Skeletal muscle tissue (tissue), 4 donors: Measurements from ENCODE around the gene PPFIBP1. TPM values are rescaled to one million over a fixed set of nuclear protein-coding genes. Genes with fewer than 3 reads are reported as not detected.
"Not testable (repeated sequence)": the region's sequence is repeated elsewhere in the genome, so short reads cannot be mapped to it uniquely, and the experiment has no call there.

Source experiments
- H3K27ac ChIP-seq: one replicate; pipeline ENCODE4 v1.7.0; 2013; ENCODE audit warnings: mild to moderate bottlenecking, low read depth, low read length, inconsistent platforms
- H3K27me3 ChIP-seq, 3 donors: one replicate each; pipeline ENCODE4 v1.7.0; 2013; ENCODE audit warnings: low read length in 3 of 3; ENCODE audit not compliant: control insufficient read depth in 3 of 3, insufficient read depth in 3 of 3
- H3K36me3 ChIP-seq, 3 donors: one replicate each; pipeline ENCODE4 v1.7.0; 2013; ENCODE audit warnings: low read length in 3 of 3; ENCODE audit not compliant: control insufficient read depth in 3 of 3, insufficient read depth in 3 of 3
- H3K4me1 ChIP-seq, 3 donors: one replicate each; pipeline ENCODE4 v1.7.0; 2013; ENCODE audit warnings: low read length in 3 of 3, mild to moderate bottlenecking in 3 of 3; ENCODE audit not compliant: control insufficient read depth in 3 of 3, insufficient read depth in 3 of 3
- H3K4me3 ChIP-seq, 3 donors: one replicate each; pipeline ENCODE4 v1.7.0; 2013; ENCODE audit warnings: low read length in 3 of 3
- H3K9ac ChIP-seq, 3 donors: one replicate each; pipeline ENCODE4 v1.7.0; 2013; ENCODE audit warnings: low read length in 3 of 3, mild to moderate bottlenecking in 3 of 3, moderate library complexity in 2 of 3, low read depth in 1 of 3
- H3K9me3 ChIP-seq, 3 donors: one replicate each; pipeline ENCODE4 v1.7.0; 2013; ENCODE audit warnings: low read length in 3 of 3; ENCODE audit not compliant: control insufficient read depth in 3 of 3
- total RNA-seq: library from RNA; depleted of rRNA; stranded (reverse); fragments of >200 nt; gene quantifications from one replicate; pipeline ENCODE4 v1.2.3, GENCODE V29; 2014
- donor health status: Osteomylitis.

Gene PPFIBP1
- total RNA-seq, 1 donor from 2014 or later, result 49.1 TPM

GRCh38 chr12:27575762-27576118 lies 51.7 kb downstream of the PPFIBP1 start:
- peaks cover 0 to 9% (median 2%) of the 10 kb centered on the region in 3 donors for H3K4me1 ChIP-seq
- no peak overlapping the region for H3K27ac ChIP-seq
- H3K9me3 ChIP-seq, result no peaks in the 10 kb centered on the region

GRCh38 chr12:27576667-27577347 lies 52.8 kb downstream of the PPFIBP1 start:
- Histone ChIP-seq H3K27ac (no peak overlapping the region), H3K4me3 (no peak overlapping the region), H3K27me3 (no peaks in the 10 kb centered on the region), H3K4me1 (peaks cover under 1 to 9% (median 2%) of the 10 kb centered on the region in 3 donors), H3K9me3 (no peaks in the 10 kb centered on the region), H3K36me3 (peaks cover 4 to 10% (median 6%) of the 10 kb centered on the region in 3 donors), H3K9ac (no peak overlapping the region)

More at GRCh38 chr12:27575762-27576118, 51.7 kb downstream of the PPFIBP1 start:
- Histone ChIP-seq H3K27me3 (no peaks in the 10 kb centered on the region), H3K9ac (no peak overlapping the region), H3K36me3 (peaks cover 4 to 10% (median 6%) of the 10 kb centered on the region in 3 donors), H3K4me3 (no peak overlapping the region)

GRCh38 chr12:27577688-27578087 lies 53.7 kb downstream of the PPFIBP1 start:
- Histone ChIP-seq H3K27me3 (no peaks in the 10 kb centered on the region), H3K4me3 (no peak overlapping the region), H3K36me3 (peaks cover 4 to 10% (median 6%) of the 10 kb centered on the region in 3 donors), H3K27ac (no peak overlapping the region), H3K4me1 (peaks cover 6 to 14% (median 9%) of the 10 kb centered on the region in 3 donors), H3K9me3 (no peaks in the 10 kb centered on the region), H3K9ac (no peak overlapping the region)

- Histone ChIP-seq H3K4me1 (peaks cover 12 to 23% (median 21%) of the 10 kb centered on the region in 3 donors), H3K4me3 (no peak overlapping the region), H3K27ac (no peak overlapping the region), H3K9me3 (no peaks in the 10 kb centered on the region), H3K9ac (no peak overlapping the region), H3K36me3 (peaks cover 4 to 10% (median 6%) of the 10 kb centered on the region in 3 donors), H3K27me3 (no peaks in the 10 kb centered on the region)
Measured at GRCh38 chr12:27578689-27579372, 54.8 kb downstream of the PPFIBP1 start.

- no peaks in the 10 kb centered on the region for H3K9me3 ChIP-seq
- no peaks in the 10 kb centered on the region for H3K27me3 ChIP-seq
- H3K27ac ChIP-seq, result no peak overlapping the region
- peaks cover 4 to 10% (median 6%) of the 10 kb centered on the region in 3 donors for H3K36me3 ChIP-seq
- no peak overlapping the region for H3K9ac ChIP-seq
- H3K4me3 ChIP-seq, result no peak overlapping the region
- H3K4me1 ChIP-seq, result peaks cover 15 to 27% (median 21%) of the 10 kb centered on the region in 3 donors
Measured at GRCh38 chr12:27580561-27581330, 56.7 kb downstream of the PPFIBP1 start.

GRCh38 chr12:27581331-27581671 lies 57.3 kb downstream of the PPFIBP1 start:
- H3K4me1 ChIP-seq, result peaks cover 15 to 27% (median 19%) of the 10 kb centered on the region in 3 donors
- not testable (repeated sequence) for H3K36me3 ChIP-seq, H3K9me3 ChIP-seq, H3K9ac ChIP-seq, H3K27ac ChIP-seq, H3K4me3 ChIP-seq, H3K27me3 ChIP-seq

- not testable (repeated sequence) for H3K27me3 ChIP-seq, H3K4me3 ChIP-seq, H3K9me3 ChIP-seq, H3K9ac ChIP-seq, H3K27ac ChIP-seq, H3K36me3 ChIP-seq
- peaks cover 15 to 27% (median 19%) of the 10 kb centered on the region in 3 donors for H3K4me1 ChIP-seq
Measured at GRCh38 chr12:27581833-27582232, 57.8 kb downstream of the PPFIBP1 start.

GRCh38 chr12:27582445-27582844 lies 58.4 kb downstream of the PPFIBP1 start:
- H3K4me3 ChIP-seq, H3K9ac ChIP-seq, H3K9me3 ChIP-seq, H3K36me3 ChIP-seq, H3K27me3 ChIP-seq: not testable (repeated sequence)
- Histone ChIP-seq H3K4me1 (peaks cover 14 to 27% (median 15%) of the 10 kb centered on the region in 3 donors), H3K27ac (peak overlapping the region; percentile 72)

GRCh38 chr12:27583057-27583797 lies 59.2 kb downstream of the PPFIBP1 start:
- Histone ChIP-seq H3K27ac (peak overlapping the region; percentile 72), H3K4me1 (peaks cover 14 to 27% (median 15%) of the 10 kb centered on the region in 3 donors), H3K4me3 (no peak overlapping the region)

More at GRCh38 chr12:27583057-27583797, 59.2 kb downstream of the PPFIBP1 start:
- no peak overlapping the region for H3K9ac ChIP-seq
- no peaks in the 10 kb centered on the region for H3K27me3 ChIP-seq
- H3K9me3 ChIP-seq, result no peaks in the 10 kb centered on the region
- H3K36me3 ChIP-seq, result peaks cover 4 to 10% (median 6%) of the 10 kb centered on the region in 3 donors
